ENCODE measurements around the gene N4BP2L2.

The N4BP2L2 gene

DNA sequence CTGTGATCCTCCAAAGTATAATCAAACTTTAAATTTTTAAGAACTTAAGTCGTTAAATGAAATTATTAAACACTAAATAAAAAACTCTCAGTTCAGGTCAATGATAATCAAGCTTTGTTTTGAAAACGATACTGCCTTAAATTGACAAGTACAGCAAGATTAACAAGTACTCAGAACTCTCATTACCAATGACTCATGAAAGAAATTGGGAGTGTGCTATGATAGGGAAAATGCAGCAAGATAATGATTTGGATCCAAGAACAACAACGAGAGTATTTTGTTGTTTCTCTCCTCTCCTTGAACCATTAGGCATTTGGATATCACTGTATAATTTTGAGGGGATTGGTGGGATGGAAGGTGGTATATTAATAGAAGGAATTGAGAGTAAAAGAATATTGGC, 10.2 kb downstream of the N4BP2L2 start:
- no peak for DNase-seq (ENCODE audit: low spot score)

DNA sequence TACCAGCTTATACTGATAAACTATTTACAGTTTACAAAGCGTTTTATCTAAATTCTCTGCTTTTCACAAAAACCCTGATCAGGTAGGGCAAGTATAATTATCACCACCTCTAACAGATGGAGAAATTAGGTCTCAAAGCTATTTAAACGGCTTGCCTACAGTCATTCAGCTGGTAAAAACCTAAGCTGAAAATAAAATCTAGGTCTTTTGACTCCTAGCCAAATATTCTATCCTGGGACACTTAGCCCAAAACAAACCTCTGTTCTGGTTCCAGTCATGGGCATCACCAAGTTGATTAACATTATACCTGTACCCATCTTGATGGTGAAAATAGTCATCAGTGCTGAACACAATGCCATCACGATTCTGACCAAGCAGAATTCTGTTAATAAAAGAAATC, 11.4 kb downstream of the N4BP2L2 start:
- DNase-seq (ENCODE audit: low spot score): no peak

DNA sequence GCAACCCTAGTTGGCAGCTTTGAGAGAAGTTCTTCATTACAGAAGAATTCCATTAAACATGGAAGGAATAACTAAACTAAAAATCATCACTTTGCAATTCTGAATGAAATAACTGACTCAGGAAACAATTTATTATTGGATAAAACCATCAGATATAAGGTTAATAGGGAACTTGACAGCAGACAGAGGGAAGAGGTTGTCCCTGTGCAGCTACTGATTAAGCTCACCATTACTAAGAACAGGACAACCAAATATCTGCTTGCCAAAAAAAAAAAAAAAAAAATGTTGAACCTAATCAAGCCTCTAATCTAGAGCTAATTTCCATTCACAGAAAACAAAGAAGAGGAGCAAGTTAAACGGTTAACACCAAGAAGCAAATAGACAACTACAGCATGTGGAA, 12.8 kb downstream of the N4BP2L2 start:
- DNase-seq (ENCODE audit: low spot score): no peak

DNA sequence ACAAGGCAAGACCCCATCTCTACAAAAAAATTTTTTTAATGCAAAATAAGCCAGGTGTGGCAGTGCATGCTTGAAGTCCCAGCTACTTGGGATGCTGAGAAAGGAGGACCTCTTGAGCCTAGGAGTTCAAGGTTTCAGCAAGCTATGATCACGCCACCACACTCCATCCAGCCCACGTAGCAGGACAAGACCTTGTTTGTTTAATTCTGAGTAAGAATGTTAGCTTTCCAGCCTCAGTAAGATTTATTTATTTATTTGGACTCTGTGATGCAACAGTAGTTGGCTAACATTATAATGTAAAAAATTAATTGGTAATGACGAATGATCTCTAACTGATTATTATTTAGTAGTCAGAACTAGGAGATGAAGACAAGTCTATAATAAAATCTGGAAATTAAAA, 23.3 kb downstream of the N4BP2L2 start:
- DNase-seq (ENCODE audit: low spot score): no peak

DNA sequence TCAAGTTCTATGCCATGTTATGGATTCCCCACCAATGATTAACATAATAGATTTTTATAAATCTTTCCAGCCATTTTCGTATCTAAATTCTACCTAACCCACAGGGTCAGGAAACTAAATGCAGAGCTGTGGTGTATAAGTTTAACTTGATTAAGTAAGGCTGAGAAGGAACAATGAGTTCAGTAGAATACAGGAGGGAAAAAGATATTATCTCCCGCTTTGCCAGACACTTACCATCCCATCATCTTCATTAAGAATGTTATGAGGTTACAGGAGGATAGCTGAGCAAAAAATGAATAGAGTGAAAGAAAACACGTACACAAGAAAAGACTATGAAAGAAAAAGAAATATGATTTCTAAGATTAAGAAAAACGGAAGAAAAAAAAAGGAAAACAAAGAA, 27.1 kb downstream of the N4BP2L2 start:
- DNase-seq (ENCODE audit: low spot score): no peak

DNA sequence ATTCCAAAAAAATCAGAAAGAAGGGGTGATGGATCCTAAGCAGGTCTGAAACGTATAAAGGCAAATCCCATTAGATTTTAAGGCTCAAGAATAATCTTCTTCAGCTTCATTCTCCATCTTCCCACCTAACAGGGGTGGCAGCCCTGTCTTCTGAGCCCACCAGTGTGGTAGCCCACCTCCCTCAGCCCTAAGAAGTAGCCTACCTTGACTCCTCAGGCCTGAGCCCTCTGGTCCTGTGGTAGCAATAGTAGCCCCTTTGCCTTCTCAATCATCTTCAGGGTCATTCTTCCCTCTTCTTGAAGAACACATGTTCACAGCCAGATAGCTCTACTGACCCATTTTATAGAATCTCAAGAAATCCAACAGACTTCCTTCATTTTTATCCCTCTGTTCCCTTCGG, 33.7 kb downstream of the N4BP2L2 start:
- no peak for DNase-seq (ENCODE audit: low spot score)

DNA sequence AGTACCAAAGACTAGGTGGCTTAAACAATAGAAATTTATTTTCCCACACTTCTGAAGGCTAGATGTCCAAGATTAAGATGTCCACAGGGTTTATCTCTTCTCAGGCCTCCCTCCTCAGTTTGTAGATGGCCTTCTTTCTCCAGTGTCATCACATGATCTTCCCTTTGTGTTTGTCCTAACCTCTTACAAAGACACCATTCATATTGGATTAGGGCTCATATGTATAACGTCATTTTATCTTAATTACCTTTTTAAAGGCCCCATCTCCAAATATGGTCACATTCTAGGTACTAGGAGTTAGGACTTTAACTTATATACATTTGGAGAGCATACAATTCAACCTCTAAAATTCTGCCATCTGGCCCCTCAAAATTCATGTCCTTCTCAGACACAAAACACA, 34.3 kb downstream of the N4BP2L2 start:
- no peak for DNase-seq (ENCODE audit: low spot score)

DNA sequence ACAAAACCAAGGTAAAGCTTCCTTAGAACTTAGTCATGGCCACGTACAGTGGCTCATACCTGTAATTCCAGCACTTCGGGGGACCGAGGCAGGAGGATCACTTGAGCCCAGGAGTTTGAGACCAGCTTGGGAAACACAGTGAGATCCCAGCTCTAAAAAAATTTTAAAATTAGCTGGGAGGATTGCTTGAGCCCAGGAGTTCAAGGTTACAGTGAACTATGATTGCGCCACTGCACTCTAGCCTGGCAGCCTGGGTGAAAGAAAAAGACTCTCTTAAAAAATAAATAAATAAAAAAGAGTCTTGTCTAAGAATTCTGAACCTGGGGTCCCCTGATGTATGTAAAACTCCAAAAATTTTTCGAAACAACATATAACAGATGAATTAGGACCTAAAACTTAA, 34.9 kb downstream of the N4BP2L2 start:
- no peak for DNase-seq (ENCODE audit: low spot score)

DNA sequence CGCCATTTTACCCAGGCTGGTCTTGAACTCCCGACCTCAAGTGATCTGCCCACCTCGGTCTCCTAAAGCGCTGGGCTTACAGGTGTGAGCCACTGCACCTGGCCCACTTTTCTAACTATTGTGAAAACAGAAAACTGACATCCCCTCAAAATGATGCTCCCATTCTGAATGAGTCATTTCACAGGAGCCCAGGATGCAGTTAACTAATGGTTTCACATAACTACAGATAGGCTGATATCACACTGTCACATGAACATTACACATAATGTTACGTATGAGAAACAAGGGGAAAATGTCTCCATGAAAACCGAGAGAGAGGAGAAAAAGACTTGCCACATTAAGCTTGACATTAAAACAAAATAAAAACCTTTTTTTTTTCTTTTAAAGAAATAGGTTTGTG, 37.5 kb downstream of the N4BP2L2 start:
- DNase-seq (ENCODE audit: low spot score): no peak

DNA sequence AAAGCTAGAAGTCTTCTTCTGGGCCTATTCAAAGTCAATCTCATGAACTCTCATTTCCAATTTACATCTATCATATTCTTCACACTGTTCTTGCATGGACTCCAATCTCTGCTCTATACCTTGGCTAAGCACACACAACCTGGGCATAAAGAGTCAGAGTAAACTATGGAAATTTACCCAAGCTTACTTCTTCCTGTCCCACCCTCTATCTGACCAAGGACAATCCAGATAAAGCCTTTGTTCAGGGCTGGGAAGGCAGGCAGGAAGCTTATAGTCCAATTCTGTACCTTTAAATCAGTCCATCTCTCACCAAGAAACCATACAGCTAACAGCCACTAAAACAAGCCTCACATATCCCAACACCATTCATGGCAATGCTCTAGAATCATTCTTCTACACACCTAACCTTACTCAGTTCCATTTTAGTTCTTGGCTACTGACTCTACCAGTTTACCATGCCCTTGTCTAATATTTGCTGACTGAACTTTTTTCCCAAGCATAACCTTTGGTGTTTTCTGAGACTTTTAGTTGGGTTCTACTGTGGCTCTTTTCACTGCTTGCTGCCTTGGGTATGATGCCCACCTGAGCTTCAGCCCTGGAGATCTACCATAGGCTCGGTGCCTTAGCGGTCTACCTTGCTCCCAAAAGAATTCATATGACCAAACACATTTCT, 38.9 kb downstream of the N4BP2L2 start:
- DNase-seq (ENCODE audit: low spot score): no peak

DNA sequence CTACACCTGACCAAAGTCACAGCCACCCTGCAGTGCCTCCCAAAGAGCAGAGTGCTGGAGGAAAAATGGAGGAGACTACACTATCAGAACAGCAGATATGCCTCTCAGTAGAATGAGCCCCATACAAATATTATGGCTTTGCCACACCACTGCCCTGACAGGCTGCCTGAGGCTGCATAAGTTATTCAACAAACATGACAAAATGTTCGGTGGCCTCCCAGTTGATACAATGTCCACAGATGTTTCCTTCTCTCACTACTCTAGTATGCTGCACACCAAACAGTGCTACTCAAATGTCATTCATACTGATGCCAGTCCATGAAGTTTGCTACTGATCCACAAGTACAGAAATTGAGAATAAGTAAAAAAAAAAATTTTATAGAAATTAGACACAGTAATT, 41.0 kb downstream of the N4BP2L2 start:
- no peak for DNase-seq (ENCODE audit: low spot score)

DNA sequence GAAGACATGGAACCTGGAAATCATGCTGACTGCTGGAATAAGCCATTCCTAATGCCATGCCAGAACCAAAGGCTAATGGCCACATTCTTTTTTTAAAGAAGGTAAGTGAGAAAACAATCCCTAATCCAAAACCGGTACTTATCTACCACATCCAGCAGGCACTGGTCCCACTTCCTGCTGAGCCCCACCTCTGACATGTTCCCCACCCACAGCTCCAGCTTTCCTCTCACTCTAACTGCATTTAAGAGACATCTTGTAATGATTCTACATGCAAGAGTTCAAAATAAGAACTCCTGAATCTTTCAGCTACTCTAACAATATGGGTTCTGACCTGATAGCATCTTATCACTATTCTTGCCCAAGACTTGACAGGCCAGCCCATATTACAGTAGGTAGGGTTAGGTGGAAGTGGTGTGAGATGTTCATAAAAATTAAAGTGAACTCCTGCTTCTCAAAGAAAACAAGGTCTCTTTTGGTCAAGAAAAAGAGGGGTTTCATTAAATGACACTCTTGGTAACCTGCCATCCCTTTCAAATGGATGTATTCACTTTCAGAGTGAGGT, 41.9 kb downstream of the N4BP2L2 start:
- DNase-seq (ENCODE audit: low spot score): no peak

DNA sequence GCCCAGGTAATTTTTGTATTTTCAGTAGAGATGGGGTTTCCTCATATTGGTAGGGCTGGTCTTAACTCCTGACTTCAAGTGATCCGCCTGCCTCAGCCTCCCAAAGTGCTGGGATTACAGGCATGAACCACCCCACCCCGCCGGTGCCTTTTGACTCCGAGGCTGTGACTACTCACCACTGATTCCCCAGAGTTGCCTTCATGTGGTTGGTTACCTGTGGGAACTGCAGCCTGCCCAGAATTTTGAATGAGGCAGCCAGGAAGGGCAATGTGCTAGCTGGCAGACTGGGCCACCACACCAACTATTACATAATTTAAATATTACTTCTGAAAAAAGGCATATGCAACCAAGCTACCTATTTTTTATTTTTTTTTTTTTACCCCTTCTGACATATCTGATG, 42.8 kb downstream of the N4BP2L2 start:
- no peak for DNase-seq (ENCODE audit: low spot score)

DNA sequence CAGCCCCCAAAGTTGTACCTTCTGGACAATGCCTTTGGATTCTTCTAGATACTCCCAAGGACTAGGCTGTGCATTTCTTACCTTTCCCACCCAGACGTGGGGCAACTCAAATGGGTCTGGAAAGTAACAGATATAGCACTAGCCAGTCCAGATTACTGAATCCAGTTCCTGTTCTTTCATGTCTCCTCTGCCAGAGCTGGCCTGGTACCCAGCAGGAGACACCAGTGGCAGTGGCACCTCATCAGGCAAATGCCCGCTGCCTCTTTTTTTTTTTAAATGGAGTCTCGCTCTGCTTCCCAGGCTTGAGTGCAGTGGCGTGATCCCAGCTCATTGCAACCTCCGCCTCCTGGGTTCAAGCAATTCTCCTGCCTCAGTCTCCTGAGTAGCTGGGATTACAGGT, 43.2 kb downstream of the N4BP2L2 start:
- DNase-seq (ENCODE audit: low spot score): no peak

DNA sequence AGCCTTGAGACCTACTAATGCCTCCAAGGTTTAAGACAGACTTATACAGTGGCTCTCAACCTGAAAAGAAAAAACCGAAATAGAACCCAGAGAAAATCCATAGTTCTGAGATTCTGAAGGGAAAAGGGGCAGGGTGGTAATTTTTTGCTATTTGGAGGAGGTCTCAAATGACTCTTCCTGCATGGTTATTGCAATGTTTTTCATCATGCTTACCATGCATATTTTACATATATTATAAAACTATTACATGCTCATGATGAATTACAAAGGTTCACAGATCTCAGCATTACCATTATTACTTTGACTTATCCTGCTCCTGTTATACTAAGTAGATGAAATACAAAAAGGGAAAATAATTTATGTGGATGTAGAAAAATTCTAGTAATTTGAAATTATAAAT, 47.6 kb downstream of the N4BP2L2 start:
- no peak for DNase-seq (ENCODE audit: low spot score)

DNA sequence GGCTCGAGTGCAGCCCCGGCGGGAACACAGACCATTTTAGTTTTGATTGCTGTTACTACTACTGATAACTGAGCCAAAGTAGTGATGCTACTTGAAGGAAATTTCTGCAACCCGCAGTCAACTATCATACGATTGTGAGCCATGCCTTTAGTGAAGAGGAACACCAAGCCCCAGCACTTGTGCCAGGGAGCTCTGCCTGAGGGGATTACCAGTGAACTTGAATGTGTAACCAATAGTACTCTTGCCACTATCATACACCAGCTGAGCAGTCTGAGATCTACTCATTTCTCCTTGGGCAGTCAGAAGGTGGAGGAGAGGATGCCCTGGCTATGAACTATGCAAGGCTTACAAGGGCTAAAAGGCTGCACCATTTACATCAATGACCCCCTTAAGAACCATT, 61.7 kb downstream of the N4BP2L2 start:
- no peak for DNase-seq (ENCODE audit: low spot score)

DNA sequence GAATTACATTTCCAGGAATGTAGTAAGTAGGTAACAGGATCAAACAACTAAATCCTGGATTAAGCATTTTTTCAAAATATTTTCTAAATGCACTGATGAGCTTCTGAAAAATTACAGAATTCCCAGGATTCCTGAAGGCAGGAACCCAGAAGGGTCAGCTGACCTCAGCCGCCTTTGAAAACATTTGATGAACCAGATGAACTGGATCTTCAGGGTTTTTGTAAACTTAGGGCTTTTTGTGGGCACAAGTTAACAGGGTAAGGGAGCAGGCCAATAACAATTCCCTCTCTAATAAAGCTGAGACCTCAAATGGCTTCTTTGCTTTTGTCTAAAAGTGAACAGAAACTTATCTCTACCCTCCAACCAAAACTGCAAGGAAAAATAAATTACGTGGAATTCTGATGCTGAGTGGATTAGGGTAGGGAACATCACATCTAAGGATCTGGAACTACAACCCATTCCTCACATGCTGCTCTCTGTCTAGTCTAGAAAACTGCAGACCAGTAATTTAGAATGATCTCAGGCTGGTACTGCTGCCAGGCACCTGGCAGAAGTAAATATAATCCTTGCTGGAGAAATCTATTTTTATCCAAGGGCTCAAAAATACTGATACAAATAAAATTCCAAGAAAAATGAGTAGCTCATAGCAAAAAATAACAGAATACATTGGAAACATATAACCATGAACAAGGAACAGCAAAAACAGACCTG, 62.4 kb downstream of the N4BP2L2 start:
- no peak for DNase-seq (ENCODE audit: low spot score)

DNA sequence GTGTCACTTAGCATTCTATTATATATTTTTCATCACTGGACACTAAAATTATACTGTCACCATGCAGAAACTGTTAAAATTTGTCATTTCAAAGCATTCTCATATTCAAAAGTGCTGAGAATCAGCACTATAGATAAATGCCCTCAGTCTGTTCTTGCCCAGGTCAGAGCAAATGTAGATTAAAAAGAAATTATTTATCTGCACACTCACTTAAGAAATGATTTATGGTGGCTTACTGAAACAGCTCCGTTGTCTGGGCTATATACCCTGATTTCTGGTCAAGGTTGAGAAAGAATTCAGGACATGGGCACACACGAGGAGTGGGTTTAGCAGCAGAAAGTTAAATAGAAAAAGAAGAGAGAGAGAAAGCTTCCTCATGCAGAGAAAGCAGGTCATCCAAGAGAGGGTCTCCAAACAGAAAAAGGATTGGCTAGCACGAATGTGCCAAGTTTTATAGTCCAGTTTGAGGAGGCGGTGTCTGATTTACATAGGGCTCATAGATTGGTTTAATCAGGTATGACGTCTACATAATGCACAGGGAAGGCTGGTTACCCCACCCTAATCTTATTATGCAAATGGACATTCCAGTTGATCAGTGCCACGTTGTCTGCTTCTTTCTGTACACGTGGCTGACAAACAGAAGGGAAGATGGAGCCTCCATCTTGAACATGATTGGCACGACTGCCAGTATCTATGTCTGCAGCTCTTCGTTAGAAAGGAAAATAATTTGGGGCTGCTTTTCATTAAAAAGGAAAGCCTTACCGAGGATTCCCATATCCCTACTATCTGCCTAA, 63.4 kb downstream of the N4BP2L2 start:
- no peak for DNase-seq (ENCODE audit: low spot score)

DNA sequence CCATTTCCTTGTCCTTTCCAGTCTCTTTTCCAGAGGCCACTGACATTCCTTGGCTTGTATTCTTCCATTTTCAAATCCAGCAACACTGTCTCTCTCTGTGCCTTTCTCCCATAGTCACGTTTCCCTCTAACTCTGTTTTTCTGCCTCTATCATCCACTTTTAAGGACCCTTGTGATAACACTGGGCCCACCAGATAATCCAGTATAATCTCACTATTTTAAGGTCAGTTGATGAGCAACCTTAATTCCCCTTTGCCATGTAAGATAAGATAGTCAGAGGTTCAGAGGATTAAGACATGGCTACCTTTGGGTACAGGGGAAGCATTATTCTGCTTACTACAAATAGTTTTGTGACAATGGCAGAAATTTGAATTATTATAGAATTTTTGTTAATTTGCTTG, 64.9 kb downstream of the N4BP2L2 start:
- no peak for DNase-seq (ENCODE audit: low spot score)

DNA sequence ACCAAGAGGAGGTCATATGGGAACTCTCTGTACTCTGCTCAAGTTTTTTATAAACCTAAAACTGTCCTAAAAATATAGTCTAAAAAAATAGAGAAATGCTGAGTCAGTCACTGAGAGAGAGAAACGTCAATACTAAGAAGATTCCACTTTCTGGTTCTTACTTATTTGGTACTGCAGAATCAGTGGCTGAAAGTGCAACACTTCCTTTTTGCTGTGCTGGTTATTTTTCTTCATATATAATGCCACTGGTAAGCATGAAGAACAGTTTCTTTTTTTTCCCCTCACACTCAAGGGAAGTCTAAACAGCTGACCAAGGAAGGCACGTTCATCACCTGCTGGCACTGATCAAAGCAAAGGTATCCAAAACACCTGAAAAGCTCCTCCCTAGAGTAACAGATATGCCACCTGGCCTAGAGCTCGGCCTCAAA, 66.4 kb downstream of the N4BP2L2 start:
- peak; percentile 39 for DNase-seq (ENCODE audit: low spot score)

DNA sequence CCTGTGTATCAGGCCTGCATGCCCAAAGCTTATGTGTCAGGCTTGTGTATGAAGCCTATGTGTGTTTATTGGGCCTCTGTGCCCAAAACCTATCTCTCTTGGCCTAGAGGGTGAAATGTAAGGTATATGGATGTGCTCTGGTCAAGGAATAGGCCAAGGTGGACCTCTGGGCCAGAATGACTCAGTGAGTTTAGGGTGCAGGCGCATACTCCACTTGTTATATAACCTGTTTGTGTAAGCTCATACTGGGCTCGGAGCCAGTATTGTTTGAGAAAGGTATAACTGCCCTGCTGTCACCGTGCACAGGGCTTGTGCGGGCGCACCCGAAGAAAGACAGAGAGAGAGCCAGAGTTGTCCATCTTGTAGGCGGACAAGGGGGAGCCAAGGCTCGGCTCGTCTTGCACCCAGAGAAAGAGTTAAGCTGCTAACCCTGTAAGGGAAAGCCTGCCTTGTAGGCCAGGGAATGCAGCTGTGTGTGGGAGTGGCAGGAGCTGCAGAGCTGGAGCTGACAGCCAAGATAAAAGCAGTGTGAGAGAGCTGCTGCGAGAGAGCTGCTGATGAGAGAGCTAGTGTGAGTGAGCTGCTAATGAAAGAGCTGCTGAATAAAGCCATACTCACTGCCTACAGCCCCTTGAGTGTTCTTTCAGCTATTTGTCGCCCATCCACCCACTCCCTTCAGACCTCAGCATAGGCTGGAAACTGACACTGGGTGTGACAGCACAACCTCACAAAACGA, 67.2 kb downstream of the N4BP2L2 start:
- no peak for DNase-seq (ENCODE audit: low spot score)

DNA sequence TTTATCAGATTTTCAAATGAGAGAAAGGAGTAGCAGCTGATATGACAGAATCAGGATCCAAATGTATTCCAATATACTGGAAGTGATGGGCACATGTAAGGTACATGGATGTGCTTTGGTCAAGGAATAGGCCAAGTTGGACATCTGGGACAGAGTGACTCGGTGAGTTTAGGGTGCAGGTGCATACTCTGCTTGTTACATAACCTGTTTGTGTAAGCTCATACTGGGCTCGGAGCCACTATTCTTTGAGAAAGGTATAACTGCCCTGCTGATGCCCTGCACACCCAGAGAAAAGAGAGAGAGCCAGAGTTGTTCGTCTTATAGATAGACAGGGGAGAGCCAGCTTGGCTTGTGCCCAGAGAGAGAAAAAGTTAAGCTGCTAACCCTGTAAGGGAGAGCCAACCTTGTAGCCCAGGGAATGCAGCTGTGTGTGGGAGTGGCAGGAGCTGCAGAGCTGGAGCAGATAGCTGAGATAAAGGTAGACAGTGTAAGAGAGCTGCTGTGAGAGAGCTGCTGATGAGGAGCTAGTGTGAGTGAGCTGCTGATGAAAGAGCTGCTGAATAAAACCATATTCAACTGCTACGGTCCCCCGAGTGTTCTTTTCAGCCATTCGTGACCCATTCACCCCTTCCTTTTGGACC, 70.0 kb downstream of the N4BP2L2 start:
- DNase-seq (ENCODE audit: low spot score): no peak

Data from activated CD4-positive, alpha-beta T cell treated with anti-CD3 and anti-CD28 coated beads, Interleukin-2, Interleukin-4, amounts not matched to agents 100 ng/mL and 50 ng/mL, durations not matched to agents 16 hours and 8 hours (primary cell).